HG03135 (cell line): Measurements from ENCODE around the gene SPANXD.
"Not testable (repeated sequence)": the region's sequence is repeated elsewhere in the genome, so short reads cannot be mapped to it uniquely, and the experiment has no call there.

Source experiments
- ATAC-seq: cut with Tn5 transposase; IDR thresholded peaks from one replicate; pipeline ENCODE4 v1.9.1; 2021; ENCODE audit warnings: mild to moderate bottlenecking, moderate library complexity; ENCODE audit not compliant: unreplicated experiment

Gene SPANXD, protein sequence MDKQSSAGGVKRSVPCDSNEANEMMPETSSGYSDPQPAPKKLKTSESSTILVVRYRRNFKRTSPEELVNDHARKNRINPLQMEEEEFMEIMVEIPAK

DNA sequence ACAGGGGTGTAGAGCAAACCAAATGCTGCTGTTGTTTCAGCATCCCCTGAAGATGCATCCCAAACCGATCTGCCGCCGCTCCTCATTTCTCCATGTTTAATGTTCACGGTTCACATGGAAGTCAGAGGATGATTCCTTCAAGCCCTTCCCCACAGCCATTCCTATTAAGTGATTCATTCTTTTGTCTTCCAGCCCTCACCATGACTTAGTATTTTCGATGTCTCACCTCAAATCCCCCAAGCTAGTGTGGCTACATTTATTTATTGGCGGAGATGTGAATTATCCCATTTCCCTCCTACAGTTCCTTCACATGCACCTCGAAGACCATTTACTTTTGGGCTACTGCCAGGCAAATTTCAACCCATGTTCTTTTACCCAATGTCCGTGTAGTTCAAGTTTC lies at the start of gene SPANXD:
Gene SPANXD (minus strand): TSS at position 101 of the 400 bp plus-strand sequence. CDS start 334 bp downstream, outside the sequence.
- not testable (repeated sequence) for ATAC-seq

DNA sequence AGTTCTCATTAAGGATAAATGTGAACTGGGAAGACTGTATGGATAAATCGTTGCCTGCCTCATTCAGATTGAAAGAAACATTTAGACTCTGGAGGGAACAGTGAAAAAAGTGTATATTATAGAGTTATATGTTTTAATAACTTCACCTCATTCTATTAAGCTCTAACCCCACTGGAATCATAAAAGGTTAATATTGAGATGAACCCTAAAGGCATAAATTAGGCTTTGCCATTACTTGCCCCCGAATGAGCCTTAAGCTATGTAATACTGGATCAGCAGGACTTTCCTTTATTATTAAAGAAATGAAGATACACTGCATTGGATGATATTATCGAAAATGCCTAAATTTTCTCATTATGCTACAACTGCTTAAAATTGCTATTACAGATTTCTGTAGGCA lies 44.1 kb upstream of the SPANXD start:
- ATAC-seq: no peak

DNA sequence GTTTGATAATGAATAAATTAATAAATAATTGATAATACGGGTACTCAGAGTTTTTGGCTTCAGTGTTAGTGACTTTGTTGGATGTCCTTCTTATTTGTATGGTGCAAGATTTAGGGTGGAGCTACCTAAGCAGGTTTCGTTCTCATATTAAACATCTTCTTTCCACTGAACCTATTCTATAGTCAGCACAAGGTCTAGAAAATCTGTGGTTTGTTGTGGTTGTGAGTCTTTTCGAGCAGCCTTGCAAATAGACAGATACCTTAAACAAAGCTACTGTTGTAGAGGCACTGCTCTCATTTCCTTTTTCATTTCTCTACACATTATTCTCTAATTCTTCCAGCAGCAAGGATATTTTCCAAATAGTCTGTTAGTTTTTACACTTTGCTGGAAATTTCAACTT lies 38.1 kb upstream of the SPANXD start:
- ATAC-seq: no peak

DNA sequence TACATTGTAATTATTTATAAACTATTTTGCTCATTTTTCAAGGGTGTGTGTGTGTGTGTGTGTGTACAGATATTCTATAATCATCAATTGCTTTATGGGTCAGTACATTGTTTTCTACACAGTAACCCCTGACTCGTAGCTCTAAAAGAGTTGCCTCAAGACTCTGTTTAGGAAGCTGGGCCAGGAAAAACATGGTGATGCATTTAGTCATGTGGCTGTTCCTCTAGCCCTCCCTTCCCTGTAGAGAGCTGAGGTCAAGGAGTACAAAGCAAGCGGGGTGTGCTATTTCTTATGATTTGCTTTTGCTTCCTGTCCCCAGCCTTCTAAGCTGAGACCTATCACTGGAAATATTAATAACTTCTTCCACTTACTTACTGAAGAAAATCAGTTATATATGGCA lies 34.8 kb upstream of the SPANXD start:
- ATAC-seq: no peak

DNA sequence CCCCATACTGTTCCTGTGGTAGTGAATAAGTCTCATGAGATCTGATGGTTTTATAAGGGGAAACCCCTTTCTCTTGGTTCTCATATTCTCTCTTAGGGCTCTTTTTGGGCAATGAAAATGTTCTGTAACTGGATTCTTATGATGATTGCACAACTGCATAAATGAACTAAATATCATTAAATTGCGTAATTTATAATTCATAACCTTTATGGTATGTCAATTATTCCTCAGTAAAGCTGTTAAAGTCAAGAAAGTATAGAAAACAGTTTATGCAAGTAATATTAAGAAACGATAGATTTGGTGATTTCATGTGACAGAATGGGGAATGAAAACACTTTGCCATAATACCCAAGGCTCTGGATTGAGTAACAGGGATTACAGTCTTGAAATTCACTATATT lies 33.5 kb upstream of the SPANXD start:
- no peak for ATAC-seq

DNA sequence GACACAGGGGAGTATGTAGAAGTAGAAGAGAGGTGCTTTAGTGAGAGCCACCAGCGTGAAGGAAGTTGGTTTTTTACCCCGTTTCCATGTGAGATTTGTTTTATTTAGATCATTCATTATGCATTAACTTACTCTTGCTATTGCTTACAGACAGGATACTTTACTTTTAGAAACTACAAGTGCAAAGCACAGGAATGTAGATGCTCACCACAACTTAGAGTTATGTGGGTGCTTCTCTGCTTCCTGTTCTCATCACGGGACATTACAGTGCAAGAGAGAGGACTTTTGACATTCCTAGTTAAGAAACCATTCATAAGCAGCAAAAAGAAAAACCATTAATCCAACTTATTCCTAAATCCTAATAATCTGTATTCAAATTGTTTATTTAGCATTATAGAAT lies 25.6 kb upstream of the SPANXD start:
- no peak for ATAC-seq

DNA sequence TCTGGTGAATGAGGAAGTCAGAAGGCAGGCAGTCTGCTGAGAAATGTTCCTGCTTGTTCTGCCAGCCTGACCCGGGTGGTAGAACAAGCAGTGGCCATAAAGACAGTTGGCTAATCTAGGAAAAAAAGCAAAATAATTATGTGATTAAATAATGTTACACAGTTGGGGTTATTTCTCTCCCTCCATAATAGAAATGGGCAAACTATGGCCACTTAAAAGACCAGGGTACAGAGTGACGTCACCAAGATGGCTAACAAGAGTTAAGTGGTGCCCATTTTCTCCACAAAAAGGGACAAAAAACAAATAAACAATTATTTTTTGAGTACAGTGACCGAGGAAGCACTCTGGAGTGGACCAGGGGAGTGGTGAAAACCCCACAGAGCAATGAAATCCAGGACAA lies 16.1 kb upstream of the SPANXD start:
- no peak for ATAC-seq

DNA sequence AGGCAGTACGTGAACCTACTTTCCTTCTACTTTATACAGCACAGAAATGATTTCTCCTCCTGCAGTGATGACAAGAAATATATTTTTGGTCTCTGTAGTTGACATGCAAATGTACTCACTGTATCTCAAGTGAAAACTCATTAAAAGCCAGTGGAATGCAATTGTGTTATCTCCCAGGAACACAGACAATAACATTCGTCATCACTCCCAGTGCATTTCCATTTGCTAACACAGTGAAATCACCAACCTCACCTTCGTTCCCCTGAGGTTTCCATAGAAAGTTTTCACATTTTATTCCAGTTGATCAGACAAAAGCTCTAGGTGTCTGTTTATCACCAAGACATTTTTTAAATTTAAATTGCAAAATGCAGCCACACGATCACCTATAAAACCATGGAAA lies 2.5 kb upstream of the SPANXD start:
- ATAC-seq: no peak

DNA sequence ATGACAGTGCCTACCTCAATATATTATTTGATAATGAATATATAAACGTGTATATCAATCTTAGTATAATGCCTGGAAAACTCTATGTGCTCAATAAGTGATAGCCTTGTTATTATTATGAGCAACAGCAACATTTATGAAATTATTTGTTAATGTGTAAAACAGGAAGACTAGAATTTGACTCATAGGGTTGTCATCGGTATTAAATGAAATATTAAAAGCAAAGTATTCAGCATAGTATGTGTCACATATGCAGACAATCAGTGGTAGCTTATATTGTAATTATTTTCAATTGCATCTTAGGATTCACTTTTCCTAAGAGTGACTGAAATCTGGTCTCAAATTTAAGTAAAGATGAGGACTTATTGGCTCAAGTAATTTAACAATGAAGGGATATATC lies 24.6 kb downstream of the SPANXD start:
- no peak for ATAC-seq

DNA sequence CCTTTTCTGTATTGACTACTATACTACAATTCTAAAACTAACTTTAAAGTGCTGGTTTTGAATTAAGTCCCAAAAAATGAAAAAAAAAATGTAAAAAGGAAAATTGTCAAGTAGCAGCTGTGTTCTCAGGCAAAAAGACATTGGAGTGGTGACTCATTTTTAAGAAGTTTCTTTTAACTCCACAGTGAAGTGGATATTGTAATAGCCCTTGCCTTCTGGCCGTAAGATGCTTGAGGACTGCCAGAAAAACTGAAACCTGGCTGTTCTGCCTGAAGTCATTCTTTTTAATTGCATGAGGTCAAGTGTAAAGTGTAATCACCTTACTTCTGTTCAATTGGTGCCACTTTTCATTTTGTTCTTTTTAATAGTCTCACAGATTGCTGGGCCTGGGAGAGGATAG lies 28.9 kb downstream of the SPANXD start:
- ATAC-seq: no peak

DNA sequence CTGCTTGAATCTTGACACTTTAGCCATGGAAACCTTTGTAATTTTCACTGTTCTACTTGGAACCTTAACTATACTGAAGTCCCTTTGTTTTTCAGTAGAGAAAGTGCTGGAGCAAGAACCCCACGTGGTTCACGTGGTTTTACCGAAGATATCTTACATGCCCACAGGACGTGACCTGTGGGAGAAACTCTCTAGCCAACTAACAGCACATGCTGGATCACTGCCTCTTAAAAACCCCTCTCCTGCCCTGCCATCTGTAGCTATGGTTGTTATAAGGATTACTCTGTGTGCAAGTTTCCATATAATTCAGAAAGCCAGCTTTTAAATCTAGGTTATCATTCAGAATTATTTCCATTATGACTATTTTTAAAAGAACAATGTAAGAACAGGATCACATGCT lies 30.2 kb downstream of the SPANXD start:
- no peak for ATAC-seq

DNA sequence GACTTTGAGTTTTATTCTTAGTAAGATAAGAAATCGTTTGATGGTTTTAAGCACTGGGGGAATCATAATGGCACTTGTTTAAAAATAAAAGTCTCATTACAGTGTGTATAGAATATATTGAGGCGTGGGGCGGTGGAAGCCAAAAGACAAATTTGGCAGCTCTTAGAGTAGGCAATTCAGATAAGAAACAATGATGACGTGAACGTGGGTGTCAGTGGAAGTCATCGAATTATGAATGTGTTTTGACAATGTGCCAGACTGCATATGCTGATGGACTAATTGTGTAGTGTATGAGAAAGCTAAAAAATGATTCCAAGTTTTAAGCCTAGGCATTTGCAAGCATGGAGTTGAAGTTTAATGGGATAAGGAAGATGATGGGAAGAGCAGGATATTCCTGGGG lies 35.8 kb downstream of the SPANXD start:
- ATAC-seq: no peak

DNA sequence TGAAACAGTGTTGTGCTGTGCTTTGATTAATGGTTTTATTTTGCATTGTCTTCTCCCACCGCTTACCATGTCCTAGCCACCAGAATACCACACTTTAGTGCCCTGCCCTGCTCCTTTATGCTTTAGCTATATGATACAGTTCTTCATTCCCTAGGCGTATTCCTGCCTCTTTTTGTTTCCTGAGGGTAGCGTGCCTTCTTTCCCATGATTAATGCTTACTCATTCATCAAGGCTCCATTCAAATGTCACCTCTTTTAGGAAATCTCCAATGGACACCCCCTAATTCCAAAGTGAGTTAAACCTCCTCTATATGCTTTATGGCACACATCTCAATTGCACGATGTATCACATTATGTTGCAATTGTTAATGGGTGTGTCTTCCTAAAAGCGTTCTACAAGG lies 46.3 kb downstream of the SPANXD start:
- ATAC-seq: no peak
